CD4-positive, alpha-beta T cell treated with Interleukin-12 subunit alpha and Interleukin-12 subunit beta, for 1 hour (primary cell): ENCODE data around the gene UBE2L6.
A peak's percentile ranks its signal among the peaks of the same experiment; 100 is the strongest.
"Not testable (repeated sequence)": the region's sequence is repeated elsewhere in the genome, so short reads cannot be mapped to it uniquely, and the experiment has no call there.

ENCODE experiments used
- DNase-seq: peaks from one replicate; pipeline ENCODE4 v3.0.0-alpha.2; 2020

The UBE2L6 gene

GRCh38 chr11:57566005-57566904 lies 1.2 kb downstream of the UBE2L6 start:
- DNase-seq: peak; percentile 51

GRCh38 chr11:57562596-57562995 lies 4.9 kb downstream of the UBE2L6 start:
- DNase-seq: no peak

GRCh38 chr11:57560146-57560545 lies 7.3 kb downstream of the UBE2L6 start:
- DNase-seq: no peak

- DNase-seq: no peak
Observed at GRCh38 chr11:57556041-57556440, 11.4 kb downstream of the UBE2L6 start.

- DNase-seq: no peak
Observed at GRCh38 chr11:57555393-57555792, 12.1 kb downstream of the UBE2L6 start.

GRCh38 chr11:57552479-57552878 lies 15.0 kb downstream of the UBE2L6 start:
- no peak for DNase-seq

- DNase-seq: no peak
Observed at GRCh38 chr11:57551941-57552340, 15.5 kb downstream of the UBE2L6 start.

- no peak for DNase-seq
Observed at GRCh38 chr11:57549983-57550382, 17.5 kb downstream of the UBE2L6 start.

- DNase-seq: no peak
Observed at GRCh38 chr11:57547854-57548377, 19.6 kb downstream of the UBE2L6 start.

- DNase-seq: no peak
Observed at GRCh38 chr11:57546869-57547475, 20.5 kb downstream of the UBE2L6 start.

- DNase-seq: no peak
Observed at GRCh38 chr11:57546451-57546850, 21.0 kb downstream of the UBE2L6 start.

- DNase-seq: no peak
Observed at GRCh38 chr11:57545883-57546282, 21.6 kb downstream of the UBE2L6 start.

GRCh38 chr11:57544566-57544965 lies 22.9 kb downstream of the UBE2L6 start:
- DNase-seq: no peak

- no peak for DNase-seq
Observed at GRCh38 chr11:57543593-57543992, 23.9 kb downstream of the UBE2L6 start.

- no peak for DNase-seq
Observed at GRCh38 chr11:57542582-57542981, 24.9 kb downstream of the UBE2L6 start.

GRCh38 chr11:57541169-57541568 lies 26.3 kb downstream of the UBE2L6 start:
- DNase-seq: no peak

- DNase-seq: no peak
Observed at GRCh38 chr11:57539342-57539741, 28.1 kb downstream of the UBE2L6 start.

GRCh38 chr11:57536947-57537619 lies 30.4 kb downstream of the UBE2L6 start, which contains the start of gene SMTNL1:
TSS of gene SMTNL1 (plus strand) at chr11:57537595. CDS start at chr11:57542643, 5,048 bp downstream.
- no peak for DNase-seq

- not testable (repeated sequence) for DNase-seq
Observed at GRCh38 chr11:57534449-57534848, 33.0 kb downstream of the UBE2L6 start.

- peak; percentile 97 for DNase-seq
Observed at GRCh38 chr11:57530596-57531507, 36.6 kb downstream of the UBE2L6 start, which contains the start of gene TIMM10. TSS of gene TIMM10 (minus strand) at chr11:57530754. CDS start at chr11:57530189, 565 bp downstream.

- DNase-seq: no peak
Observed at GRCh38 chr11:57530215-57530595, 37.3 kb downstream of the UBE2L6 start.

- no peak for DNase-seq
Observed at GRCh38 chr11:57529012-57529411, 38.5 kb downstream of the UBE2L6 start.
